Endothelial cell of umbilical vein (primary cell): ENCODE measurements around the gene GPR146. TPM values are rescaled to one million over a fixed set of nuclear protein-coding genes. Genes with fewer than 3 reads are reported as not detected.

Experiments used
- BruUV-seq: library from RNA; stranded (reverse); fragments of 400-500 nt; replicated peaks from 2 replicates; lab custom pipeline; 2021; lab: Mats Ljungman, UMichigan
- CTCF ChIA-PET: fragments of 300-600, 350-600 bp; sonication (Branson Sonifier 250); formaldehyde crosslinking; loops from one replicate; lab custom pipeline; 2021; ENCODE audit warnings: antibody characterized with exemption, inconsistent platforms; lab: Charles Lee
- POLR2A ChIA-PET: fragments of 300-600, 350-600 bp; sonication (Branson Sonifier 250); formaldehyde crosslinking; loops from one replicate; lab custom pipeline; 2021; ENCODE audit warnings: antibody characterized with exemption, inconsistent platforms; lab: Charles Lee
- DNase-seq: peaks from one replicate; pipeline ENCODE4 v3.0.0-alpha.2; 2011; ENCODE audit warnings: low read depth, low spot score
- FAIRE-seq: peaks from 2 replicates; lab custom pipeline; 2011; peaks lifted over from hg19 to GRCh38; lab: Jason Lieb, UNC
- H2AFZ ChIP-seq: 2 replicates; pipeline ENCODE4 v1.6.0; 2012; ENCODE audit warnings: low read depth, low read length, control low read depth, inconsistent platforms
- H3K27ac ChIP-seq: 2 replicates; pipeline ENCODE4 v1.5.1; 2011; ENCODE audit warnings: low read depth, mild to moderate bottlenecking, control low read depth, low read length, moderate library complexity; ENCODE audit not compliant: insufficient read depth
- H3K27me3 ChIP-seq, 2 experiments: 2 replicates each; pipeline versions ENCODE4 v1.6.0 to v1.6.1; 2011; ENCODE audit warnings: low read length in 2 of 2, mixed read lengths in 1 of 2; ENCODE audit not compliant: control insufficient read depth in 2 of 2, insufficient read depth in 2 of 2
- H3K36me3 ChIP-seq, 2 experiments: 2 replicates in 1 of 2; 3 replicates in 1 of 2; pipeline ENCODE4 v1.5.1; 2011; ENCODE audit warnings: low read length in 2 of 2, mild to moderate bottlenecking in 1 of 2, moderate library complexity in 1 of 2; ENCODE audit not compliant: control insufficient read depth in 2 of 2, insufficient read depth in 2 of 2; ENCODE audit errors: extremely low read depth in 1 of 2
- H3K4me1 ChIP-seq: 3 replicates; pipeline ENCODE4 v1.5.1; 2011; ENCODE audit warnings: mild to moderate bottlenecking, low read length; ENCODE audit not compliant: control insufficient read depth, insufficient read depth; ENCODE audit errors: extremely low read depth
- H3K4me2 ChIP-seq: 2 replicates; pipeline ENCODE4 v1.6.1; 2011; ENCODE audit warnings: low read length, control low read depth, mixed read lengths; ENCODE audit not compliant: insufficient read depth
- H3K4me3 ChIP-seq, 3 experiments: fragments of 200-600 bp in 1 of 3; sonication (generic), shearing (Covaris generic) in 1 of 3; replicated peaks in 1 of 3; 2 replicates each; pipeline ENCODE4 v1.5.1; 2011 to 2016; ENCODE audit warnings: control low read depth in 3 of 3, low read length in 3 of 3, mild to moderate bottlenecking in 2 of 3, inconsistent platforms in 1 of 3, low read depth in 1 of 3, moderate library complexity in 1 of 3; ENCODE audit not compliant: insufficient read depth in 1 of 3
- H3K79me2 ChIP-seq: 2 replicates; pipeline ENCODE4 v1.6.0; 2012; ENCODE audit warnings: low read length, inconsistent platforms; ENCODE audit not compliant: control insufficient read depth, insufficient read depth
- H3K9ac ChIP-seq: replicated peaks from 2 replicates; pipeline ENCODE3; 2011; ENCODE audit warnings: low read length, control low read depth; ENCODE audit not compliant: insufficient read depth; ENCODE audit errors: extremely low read depth
- H3K9me1 ChIP-seq: replicated peaks from 3 replicates; pipeline ENCODE4 v1.6.0; 2011; ENCODE audit warnings: mild to moderate bottlenecking, low read length; ENCODE audit not compliant: control insufficient read depth, insufficient read depth; ENCODE audit errors: extremely low read depth
- H3K9me3 ChIP-seq: replicated peaks from 2 replicates; pipeline ENCODE4 v1.5.1; 2012; ENCODE audit warnings: low read length, inconsistent platforms; ENCODE audit not compliant: control insufficient read depth, insufficient read depth
- H4K20me1 ChIP-seq: replicated peaks from 2 replicates; pipeline ENCODE3; 2011; ENCODE audit warnings: mild to moderate bottlenecking, low read length; ENCODE audit not compliant: control insufficient read depth, insufficient read depth; ENCODE audit errors: extremely low read depth
- CTCF ChIP-seq, 2 donors: IDR thresholded peaks; 1 replicate in 1 of 2; 2 replicates in 1 of 2; pipeline ENCODE4 v1.5.1; 2011; ENCODE audit warnings: low read length in 2 of 2, mild to moderate bottlenecking in 2 of 2, moderate library complexity in 2 of 2, control low read depth in 1 of 2, inconsistent platforms in 1 of 2, low read depth in 1 of 2; ENCODE audit not compliant: insufficient read depth in 1 of 2; ENCODE audit errors: extremely low read depth in 1 of 2
- EZH2 ChIP-seq: IDR thresholded peaks from 2 replicates; pipeline ENCODE4 v1.6.1; 2012; ENCODE audit warnings: borderline replicate concordance, low read depth, mild to moderate bottlenecking, moderate library complexity, low read length, inconsistent platforms; ENCODE audit not compliant: severe bottlenecking
- FOS ChIP-seq: IDR thresholded peaks from 2 replicates; pipeline ENCODE4 v1.6.1; 2011; ENCODE audit warnings: mild to moderate bottlenecking, low read length, moderate library complexity, borderline replicate concordance; ENCODE audit not compliant: insufficient read depth
- GATA2 ChIP-seq: IDR thresholded peaks from 2 replicates; pipeline ENCODE4 v1.7.0; 2011; ENCODE audit warnings: low read depth, mild to moderate bottlenecking, moderate library complexity, mixed read lengths, low read length; ENCODE audit not compliant: insufficient read length, insufficient read depth
- JUN ChIP-seq: IDR thresholded peaks from 2 replicates; pipeline ENCODE4 v1.6.1; 2011; ENCODE audit warnings: borderline replicate concordance, low read depth; ENCODE audit not compliant: insufficient read length, insufficient read depth
- MYC ChIP-seq: IDR thresholded peaks from one replicate; pipeline ENCODE4 v1.6.1; 2011; ENCODE audit warnings: mild to moderate bottlenecking, low read depth, low read length
- POLR2A ChIP-seq: IDR thresholded peaks from 2 replicates; pipeline ENCODE4 v1.6.1; 2012; ENCODE audit warnings: low read depth, mild to moderate bottlenecking, control low read depth, low read length
- POLR2AphosphoS5 ChIP-seq: IDR thresholded peaks from 2 replicates; pipeline ENCODE4 v1.6.1; 2012; ENCODE audit warnings: low read depth, mild to moderate bottlenecking, control low read depth, low read length, moderate library complexity; ENCODE audit not compliant: insufficient read depth
- dilution Hi-C: fragments of 300-500 bp; cut with MboI; formaldehyde crosslinking; loops from one replicate; pipeline ENCODE4 v1.15.0; 2019; ENCODE audit warnings: low sequenced_read_pairs; ENCODE audit not compliant: extremely low pct_ligation_motif_present
- intact Hi-C: fragments of 100-400 bp; cut with micrococcal nuclease; formaldehyde crosslinking; loops from one replicate; pipeline ENCODE4 v1.10.0; 2022
- polyA plus RNA-seq, 4 experiments: library from polyadenylated mRNA; depleted of rRNA in 3 of 4; stranded (reverse) in 3 of 4; unstranded in 1 of 4; fragments of >200 nt; gene quantifications; 2 replicates each; pipeline versions ENCODE4 v1.2.1 to v1.2.3, GENCODE V29; 2011 to 2012; ENCODE audit warnings: missing spikeins in 1 of 4
- total RNA-seq: library from RNA; stranded (reverse); gene quantifications from 2 replicates; pipeline ENCODE4 v1.2.3, GENCODE V29; 2021
- TF ChIP-seq, protein P1 (sequence below): IDR thresholded peaks from 2 replicates; pipeline ENCODE4 v1.6.1; 2011; ENCODE audit not compliant: insufficient read depth, insufficient read length

The GPR146 gene
- total and polyA plus RNA-seq, 2 donors (not counting 3 experiments of a cell fraction or from before 2014, with no cell fraction given): 18.5 to 44.8 TPM

DNA sequence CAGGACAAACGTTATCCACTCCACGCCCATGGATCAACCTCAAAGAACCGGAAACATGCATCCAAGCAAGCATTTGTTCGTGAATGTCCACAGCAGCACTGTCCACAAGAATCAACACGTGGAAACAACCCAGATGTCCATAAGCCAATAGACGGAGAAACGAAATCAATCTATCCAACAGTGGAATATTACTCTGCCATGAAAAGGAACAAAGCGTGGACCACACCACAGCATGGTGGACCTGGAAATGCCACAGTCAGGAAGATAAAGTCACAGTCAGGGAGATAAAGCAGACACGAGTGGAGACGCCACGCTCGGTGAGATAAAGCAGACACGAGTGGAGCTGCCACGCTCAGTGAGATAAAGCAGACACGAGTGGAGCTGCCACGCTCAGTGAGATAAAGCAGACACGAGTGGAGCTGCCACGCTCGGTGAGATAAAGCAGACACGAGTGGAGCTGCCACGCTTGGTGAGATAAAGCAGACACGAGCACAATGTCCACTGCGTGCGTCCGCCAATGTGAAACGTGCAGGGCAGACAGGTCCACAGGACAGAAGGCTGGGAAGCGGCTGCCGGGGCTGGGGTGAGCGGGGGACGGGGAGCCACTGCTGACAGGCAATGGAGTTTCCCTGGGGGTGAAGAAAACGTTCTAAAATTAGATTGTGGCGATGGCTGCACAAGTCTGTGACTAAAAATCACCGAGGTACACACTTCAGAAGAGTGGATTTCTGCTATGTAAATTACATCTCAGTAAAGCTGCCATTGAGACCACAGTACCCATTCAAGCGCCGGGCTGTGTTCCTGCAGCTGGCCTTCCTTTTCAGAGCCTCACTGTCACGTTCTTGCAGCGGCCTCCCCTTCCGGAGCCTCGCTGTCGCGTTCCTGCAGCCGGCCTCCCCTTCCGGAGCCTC, 54.2 kb downstream of the GPR146 start:
- intact Hi-C loops: no loop called here
- Histone ChIP-seq H3K27ac (no peak overlapping the region), H4K20me1 (no peaks in the 10 kb centered on the region), H3K27me3 (no peaks in the 10 kb centered on the region), H3K4me1 (peaks cover 16% of the 10 kb centered on the region), H3K9ac (no peak overlapping the region), H2AFZ (no peak overlapping the region), H3K4me3 (no peak overlapping the region), H3K9me3 (no peaks in the 10 kb centered on the region), H3K79me2 (no peaks in the 10 kb centered on the region), H3K36me3 (no peaks in the 10 kb centered on the region), H3K9me1 (no peaks in the 10 kb centered on the region), H3K4me2 (no peak overlapping the region)
- ChIA-PET CTCF (interaction anchor here (3.2 kb wide), 1 partner anchor 12 kb away, joined by 13 read pairs; no protein-coding TSS in a partner anchor), POLR2A (no interaction called here)
- FAIRE-seq: no peak
- no peak for TF ChIP-seq POLR2AphosphoS5
- no peak for DNase-seq
- dilution Hi-C loops: no loop called here
- BruUV-seq: no TSS peak

DNA sequence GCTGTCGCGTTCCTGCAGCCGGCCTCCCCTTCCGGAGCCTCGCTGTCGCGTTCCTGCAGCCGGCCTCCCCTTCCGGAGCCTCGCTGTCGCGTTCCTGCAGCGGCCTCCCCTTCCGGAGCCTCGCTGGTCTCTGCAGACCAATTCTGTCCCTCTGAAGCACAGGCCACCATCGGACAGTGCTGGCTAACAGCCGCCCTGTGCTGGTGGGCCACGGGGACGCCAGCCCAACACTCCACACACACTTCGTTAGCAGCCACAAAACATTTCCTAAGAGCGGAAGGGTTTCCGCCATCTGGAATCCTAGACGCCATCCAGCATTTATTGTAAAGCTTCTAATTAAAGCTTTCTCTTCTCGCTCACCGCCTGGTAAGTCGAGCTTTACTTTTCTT, 54.8 kb downstream of the GPR146 start:
- TF ChIP-seq FOS (no peak), GATA2 (no peak), POLR2A (no peak), POLR2AphosphoS5 (no peak), JUN (no peak), EZH2 (no peak), MYC (no peak), CTCF (IDR thresholded peaks at IDR 0.05; ENCODE audit: extremely low read depth in 1 of 2, insufficient read depth in 1 of 2, low read depth in 1 of 2, low read length in 2 of 2) (no peak)
- TF ChIP-seq, protein P1, sequence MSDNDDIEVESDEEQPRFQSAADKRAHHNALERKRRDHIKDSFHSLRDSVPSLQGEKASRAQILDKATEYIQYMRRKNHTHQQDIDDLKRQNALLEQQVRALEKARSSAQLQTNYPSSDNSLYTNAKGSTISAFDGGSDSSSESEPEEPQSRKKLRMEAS: no peak
- no TSS peak for BruUV-seq
- H3K36me3 ChIP-seq: no peaks in the 10 kb centered on the region
- H3K9me1 ChIP-seq: no peaks in the 10 kb centered on the region
- no peaks in the 10 kb centered on the region for H3K9me3 ChIP-seq
- no peak for DNase-seq
- H3K27ac ChIP-seq: no peak overlapping the region
- no peak overlapping the region for H3K4me3 ChIP-seq
- H2AFZ ChIP-seq: no peak overlapping the region
- intact Hi-C loops: no loop called here
- ChIA-PET POLR2A (no interaction called here), CTCF (interaction anchor here (2.4 to 3.6 kb wide), 3 partner anchors 11 to 24 kb away, joined by 10 to 24 read pairs (median 13); partner anchors contain the start of gene GPER1)
- H3K4me2 ChIP-seq: no peak overlapping the region
- dilution Hi-C loops: no loop called here
- no peak overlapping the region for H3K9ac ChIP-seq
- no peak for FAIRE-seq
- H4K20me1 ChIP-seq: no peaks in the 10 kb centered on the region
- peaks cover 16% of the 10 kb centered on the region for H3K4me1 ChIP-seq
- no peaks in the 10 kb centered on the region for H3K27me3 ChIP-seq
- no peaks in the 10 kb centered on the region for H3K79me2 ChIP-seq
